Stimulated activated naive CD8-positive, alpha-beta T cell treated with anti-CD3 and anti-CD28 coated beads, Interleukin-15, Interleukin-2, amounts not matched to agents 100 U/mL and 50 U/mL, for 24 hours (primary cell): Measurements from ENCODE around the gene SCAMP5.
A peak's percentile ranks its signal among the peaks of the same experiment; 100 is the strongest.

Source experiments
- ATAC-seq: fragments of 150-1000 bp; cut with Tn5 transposase; one replicate; pipeline ENCODE4 v1.10.0; 2021
- DNase-seq: peaks from one replicate; pipeline ENCODE4 v3.0.0; 2021

SCAMP5 gene

DNA sequence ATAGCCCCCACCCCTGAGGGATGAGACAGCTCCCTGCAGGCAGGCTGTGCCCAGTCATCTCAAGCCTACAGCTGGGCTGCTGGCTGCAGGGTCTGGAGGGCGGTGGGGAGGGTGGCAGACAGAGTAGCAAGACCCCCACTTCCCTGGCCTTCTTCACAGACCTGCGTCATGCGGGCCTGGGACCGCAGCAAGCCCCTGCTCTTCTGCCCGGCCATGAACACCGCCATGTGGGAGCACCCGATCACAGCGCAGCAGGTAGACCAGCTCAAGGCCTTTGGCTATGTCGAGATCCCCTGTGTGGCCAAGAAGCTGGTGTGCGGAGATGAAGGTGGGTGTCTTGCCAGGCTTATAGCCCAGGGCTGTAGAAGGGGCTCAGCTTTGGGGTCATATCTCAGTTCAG, 53.0 kb downstream of the SCAMP5 start:
- DNase-seq (no peak), ATAC-seq (no peak)

DNA sequence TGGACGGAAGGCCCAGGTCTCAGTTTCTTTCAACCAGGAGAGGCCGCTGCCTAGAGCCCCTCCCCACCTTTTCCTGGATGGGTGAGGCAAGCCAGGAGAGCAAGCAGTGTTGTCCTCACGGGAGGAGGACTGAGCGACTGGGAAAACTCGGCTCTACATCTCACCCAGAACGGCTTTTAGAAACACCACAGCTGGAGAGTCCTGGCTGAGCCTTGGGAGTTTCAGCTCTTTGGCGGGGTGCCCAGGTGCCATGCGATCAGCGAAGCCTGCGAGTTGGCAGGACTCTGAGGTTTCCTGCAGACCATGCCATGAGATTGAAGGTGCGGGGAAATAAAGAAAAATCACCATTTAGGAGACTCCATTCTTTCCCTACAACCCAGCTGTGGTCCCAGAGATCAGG, 54.0 kb downstream of the SCAMP5 start:
- ATAC-seq = no peak
- DNase-seq = no peak

DNA sequence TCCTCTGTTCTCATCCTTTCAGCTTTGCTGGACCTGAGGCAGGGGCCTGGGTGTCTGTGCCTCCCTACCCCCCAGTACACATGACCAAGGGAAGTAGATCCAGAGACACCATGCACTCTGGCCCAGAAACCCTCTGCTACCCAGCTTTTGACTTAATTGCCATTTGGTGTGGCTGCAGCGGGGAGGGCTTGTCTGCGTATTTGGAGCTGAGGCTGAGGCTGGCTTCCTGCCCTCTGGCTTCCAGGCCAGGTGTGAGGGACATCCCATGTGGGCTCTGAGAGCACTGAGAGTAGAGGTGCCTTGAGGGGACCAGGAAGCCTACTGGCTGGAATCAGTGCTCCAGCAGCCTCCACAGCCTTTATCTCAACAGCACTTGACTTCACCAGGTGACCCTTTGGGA, 54.9 kb downstream of the SCAMP5 start:
- no peak for ATAC-seq
- DNase-seq = no peak

DNA sequence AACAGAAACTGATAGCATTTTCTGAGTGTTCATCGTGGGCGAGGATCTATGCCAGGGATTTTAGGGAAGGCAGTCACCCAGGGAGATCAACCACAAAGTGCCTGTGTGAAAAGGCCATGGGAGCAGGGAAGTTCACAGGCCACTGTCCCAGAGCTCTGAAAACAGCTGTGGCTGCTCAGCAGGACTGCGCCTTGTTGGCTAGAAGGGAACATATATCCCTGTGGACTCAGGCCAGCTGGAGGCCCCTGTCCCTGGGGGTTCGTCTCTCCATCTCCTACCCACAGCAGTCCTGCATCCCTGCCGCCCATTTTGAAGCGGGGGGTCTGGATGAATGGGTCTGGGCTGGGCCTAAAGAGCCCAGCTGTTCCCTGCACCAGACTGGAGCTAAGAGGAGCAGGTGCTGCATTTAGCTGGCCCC, 55.8 kb downstream of the SCAMP5 start:
- ATAC-seq = no peak
- no peak for DNase-seq

DNA sequence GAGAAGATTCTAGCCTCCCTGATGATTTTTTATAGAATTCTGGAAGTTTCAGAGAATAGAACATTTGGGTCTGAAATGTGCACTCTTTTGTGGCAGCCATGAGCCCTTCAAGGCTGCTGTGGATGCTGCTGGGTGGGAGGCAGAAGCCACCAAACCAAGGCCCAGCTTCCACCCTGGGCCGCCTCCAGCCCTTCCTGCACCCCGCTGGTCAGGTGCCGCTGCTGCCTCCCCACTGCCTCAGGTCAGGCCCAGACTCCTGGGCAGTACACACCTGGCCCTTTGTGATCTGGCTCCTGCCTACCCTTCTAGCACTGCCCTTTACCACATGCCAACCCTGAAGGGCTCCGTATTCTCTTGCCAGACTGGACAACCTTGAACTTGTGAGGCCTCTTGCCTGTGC, 56.3 kb downstream of the SCAMP5 start:
- no peak for ATAC-seq
- no peak for DNase-seq

DNA sequence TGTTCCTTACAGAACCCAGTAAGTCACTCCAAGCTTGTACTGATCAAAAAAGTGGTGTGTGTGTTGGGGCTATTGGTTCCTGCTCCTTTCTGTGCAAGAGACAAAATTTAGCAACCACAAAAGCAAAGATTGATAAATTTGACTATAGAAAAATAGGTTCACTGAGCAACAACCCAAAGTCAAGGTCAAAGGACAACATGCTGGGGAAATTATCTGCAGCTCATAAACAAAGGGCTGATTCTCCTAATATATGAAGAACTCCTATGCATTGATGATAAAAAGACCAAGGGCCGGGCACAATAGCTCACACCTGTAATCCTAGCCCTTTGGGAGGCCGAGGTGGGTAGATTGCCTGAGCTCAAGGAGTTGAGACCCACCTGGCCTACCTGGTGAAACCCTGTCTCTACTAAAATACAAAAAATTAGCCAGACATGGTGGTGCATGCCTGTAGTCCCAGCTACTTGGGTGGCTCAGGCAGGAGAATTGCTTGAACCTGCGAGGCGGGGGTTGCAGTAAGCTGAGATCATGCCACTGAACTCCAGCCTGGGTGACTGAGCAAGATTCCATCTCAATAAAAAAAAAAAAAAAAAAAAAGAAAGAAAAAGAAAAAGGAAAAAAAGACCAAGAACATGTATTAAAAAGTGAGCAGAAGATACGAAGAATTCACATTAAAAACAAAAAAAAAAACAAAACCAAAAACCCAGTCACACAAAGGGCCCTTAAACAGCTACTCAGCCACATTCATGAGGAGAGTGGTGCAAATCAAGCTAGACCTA, 57.8 kb downstream of the SCAMP5 start:
- ATAC-seq = no peak
- DNase-seq = no peak

DNA sequence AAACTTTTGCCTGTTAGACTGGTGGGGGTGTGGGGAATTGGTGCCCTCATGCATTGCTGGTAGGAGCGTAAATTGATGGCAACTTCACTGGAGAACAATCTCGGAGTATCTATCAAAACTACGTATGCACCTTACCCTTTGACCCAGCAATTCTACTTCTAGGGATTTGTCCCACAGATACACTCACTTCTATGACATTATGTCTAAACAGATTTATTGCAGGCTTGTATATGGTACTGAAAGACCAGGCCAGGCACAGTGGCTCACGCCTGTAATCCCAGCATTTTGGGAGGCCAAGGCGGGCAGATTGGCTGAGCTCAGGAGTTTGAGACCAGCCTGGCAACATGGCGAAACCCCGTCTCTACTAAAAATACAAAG, 58.4 kb downstream of the SCAMP5 start:
- ATAC-seq = no peak
- no peak for DNase-seq

DNA sequence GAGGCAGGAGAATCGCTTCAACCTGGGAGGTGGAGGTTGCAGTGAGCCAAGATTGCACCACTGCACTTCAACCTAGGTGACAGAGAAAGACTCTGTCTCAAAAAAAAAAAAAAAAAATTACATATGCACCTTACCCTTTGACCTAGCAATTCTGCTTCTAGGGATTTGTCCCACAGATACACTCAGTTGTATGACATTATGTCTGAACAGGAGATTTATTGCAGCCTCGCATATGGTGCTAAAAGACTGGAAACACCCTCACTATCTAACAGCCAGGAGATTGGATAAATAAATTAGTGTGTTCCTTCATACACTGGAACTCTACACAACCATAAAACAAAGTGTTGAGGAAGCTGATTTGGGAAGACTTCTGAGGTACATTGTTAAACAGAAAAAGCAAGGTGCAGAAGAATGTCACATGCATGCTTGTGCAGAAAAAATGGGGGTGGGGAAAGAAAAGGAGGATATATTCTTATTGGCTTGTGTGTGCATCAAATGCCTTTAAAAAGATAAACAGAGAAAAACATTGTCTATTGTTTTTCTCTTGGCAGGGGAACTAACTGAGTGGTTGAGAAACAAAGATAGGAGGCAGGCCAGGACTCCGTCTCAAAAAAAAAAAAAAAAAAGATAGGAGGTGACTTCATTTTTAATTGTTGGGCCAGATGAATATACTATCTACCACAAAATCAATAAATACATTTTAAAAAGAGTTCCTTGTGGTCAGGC, 59.0 kb downstream of the SCAMP5 start:
- no peak for ATAC-seq
- DNase-seq = no peak

DNA sequence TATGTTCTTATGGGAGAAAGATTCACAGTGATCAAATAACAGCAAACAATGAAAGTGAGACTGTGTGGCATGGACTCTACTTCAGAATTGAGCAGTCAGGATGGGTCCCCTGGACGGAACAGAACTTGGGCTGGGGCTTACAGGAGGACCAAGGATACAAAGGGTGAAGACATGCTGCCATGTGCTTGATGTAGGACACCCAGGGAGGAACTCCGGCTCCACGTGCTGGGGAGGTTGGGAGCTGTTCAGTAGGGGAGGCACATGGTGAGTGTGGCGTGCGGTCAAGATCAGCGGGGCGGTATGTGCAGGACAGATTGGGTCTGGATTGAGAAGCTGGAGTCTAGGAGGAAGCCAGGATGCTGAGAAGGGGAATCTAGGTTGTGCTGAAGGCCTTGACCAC, 60.7 kb downstream of the SCAMP5 start:
- ATAC-seq (no peak), DNase-seq (no peak)

DNA sequence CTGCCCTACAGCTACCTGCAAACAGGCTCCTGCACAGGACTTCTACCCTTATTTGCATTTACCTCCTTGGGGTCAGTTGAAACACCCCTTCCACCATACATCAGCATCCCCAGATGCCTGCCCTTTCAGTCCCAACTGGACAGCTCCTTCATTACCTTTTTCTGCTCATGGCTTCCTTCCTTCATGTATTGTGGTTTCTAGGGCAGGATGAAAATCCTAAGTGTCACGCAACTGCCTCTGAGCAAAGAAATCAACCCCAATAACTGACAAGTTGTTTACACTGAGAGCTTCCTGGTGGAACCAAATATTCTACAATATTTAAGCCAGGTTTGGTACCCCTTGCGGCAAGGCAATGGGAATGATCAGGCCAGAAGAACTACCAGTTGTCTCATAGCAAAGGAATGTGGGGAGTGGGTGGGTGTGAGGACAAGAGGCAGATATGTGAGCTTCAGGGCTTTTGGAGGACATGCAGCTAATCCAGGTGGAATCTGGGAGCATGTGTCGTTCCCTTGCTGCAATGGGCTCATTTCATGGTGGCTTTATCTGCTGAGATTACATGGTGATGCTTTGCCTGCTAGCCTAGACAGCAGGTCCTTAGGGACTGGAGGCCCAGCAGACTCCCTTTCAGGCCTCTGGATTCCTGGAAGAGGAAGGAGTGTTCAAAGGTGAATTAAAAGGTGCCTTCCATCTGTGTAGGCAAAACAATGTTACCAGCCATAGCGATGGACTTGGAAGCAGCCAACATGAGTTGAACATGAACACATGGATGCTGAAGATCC, 63.0 kb downstream of the SCAMP5 start:
- DNase-seq (no peak), ATAC-seq (no peak)

DNA sequence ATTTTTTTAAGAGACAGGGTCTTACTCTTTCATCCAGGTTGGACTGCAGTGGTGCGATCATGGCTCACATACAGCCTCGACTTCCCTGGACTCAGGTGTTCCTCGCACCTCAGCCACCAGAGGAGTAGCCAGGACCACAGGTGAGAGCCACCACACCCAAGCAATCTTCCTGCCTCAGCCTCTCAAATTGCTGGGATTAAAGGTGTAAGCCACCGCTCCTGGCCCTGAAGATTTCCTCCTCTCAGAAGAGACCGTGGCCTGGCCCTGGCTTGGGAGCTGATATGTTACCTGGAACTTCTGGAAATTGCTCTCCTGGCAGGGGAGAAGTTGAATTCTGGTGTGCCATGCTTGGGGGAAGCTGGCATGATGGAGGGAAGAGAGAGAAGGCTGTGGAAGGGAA, 64.2 kb downstream of the SCAMP5 start:
- no peak for ATAC-seq

DNA sequence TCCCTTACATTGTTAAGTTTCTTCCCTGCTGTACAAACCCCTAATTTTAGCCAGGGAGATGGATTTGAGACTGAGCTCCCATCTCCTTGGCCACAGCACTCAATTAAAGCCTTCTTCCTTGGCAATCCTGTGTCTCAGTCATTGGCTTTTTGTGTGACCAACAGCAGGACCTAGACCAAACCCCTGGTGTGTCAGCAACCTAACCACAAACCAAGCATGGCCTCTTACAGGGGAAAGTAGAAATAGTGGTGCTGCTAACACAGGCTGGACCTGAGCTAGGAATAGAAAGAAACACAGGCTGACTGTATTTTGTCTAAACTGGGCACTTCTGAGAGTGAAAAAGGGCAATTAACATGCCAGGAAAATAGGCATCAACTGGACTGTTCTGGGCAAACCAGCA, 65.9 kb downstream of the SCAMP5 start:
- DNase-seq (no peak), ATAC-seq (peak; percentile 71)

More for the DNA sequence above, 64.2 kb downstream of the SCAMP5 start:
- DNase-seq = no peak

DNA sequence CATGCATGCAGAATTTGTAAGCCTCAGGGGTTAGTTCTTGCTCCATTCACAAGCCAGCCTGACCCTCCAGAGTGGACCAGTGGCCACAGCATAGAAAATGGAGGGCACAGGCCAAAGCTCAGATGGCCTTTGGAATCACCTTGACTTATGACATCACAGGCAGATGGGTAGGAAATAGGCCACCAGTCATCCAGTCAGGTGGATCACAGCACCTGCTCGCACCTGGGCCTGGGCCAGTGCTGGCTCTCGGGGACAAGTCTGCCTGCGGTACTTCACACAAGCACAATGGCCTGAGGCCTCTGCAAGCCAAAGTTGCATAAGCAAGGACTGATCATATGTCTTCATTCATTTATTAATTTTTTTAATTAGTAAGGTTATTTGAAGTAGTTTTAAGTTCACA, 67.3 kb downstream of the SCAMP5 start:
- DNase-seq = no peak
- ATAC-seq = no peak

DNA sequence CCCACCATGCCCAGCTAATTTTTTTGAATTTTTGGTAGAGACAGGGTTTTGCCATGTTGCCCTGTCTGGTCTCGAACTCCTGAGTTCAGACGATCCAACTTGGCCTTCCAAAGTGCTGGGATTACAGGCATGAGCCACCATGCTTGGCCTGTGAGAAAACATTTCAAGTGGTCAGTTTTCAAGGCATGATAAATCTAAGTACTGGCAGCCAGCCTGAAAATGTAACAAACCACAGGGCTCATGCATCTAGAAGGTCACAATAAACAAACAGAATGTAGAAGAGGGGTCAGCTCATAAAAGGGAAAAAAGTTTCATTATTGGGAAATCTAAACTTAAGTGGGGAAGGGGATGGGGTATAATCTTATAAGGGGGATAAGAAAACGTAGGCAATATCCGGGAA, 68.0 kb downstream of the SCAMP5 start:
- no peak for ATAC-seq
- DNase-seq = no peak

DNA sequence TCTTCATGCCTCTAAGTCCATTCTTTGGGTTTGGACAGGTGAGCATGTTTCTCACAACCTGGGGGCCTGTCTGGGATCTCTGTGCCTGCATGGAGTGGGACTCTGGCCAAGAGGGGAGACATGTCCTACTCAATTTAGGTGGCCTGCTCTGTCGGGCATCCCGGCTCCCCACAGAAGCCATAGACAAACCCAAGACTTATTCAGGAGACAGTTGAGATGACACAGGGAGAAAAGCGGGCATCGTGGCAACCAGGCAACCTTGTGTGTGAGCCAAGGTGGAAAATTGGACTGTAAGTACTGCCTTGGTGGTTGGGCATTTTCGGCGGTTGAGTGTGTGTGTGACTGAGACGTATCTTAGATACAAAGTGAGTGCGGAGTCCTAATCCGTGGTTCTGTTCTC, 68.5 kb downstream of the SCAMP5 start:
- ATAC-seq (no peak), DNase-seq (no peak)

DNA sequence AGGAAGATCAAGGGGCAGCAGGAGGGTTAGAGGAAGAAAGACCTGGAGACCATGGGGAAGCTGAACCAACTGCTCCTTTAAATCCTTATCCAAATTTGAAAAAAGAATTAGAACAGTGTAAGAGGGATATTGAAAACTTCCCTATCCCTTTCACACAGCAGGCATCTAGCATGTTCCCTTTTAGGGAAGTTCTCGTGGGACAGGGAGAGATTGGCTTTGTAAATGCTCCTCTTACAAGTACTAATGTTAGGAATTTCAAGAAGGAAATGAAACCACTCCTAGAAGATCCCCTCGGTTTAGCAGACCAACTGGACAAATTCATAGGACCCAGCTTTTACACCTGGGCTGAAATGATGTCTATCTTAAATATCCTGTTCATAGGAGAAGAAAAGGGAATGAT, 69.5 kb downstream of the SCAMP5 start:
- DNase-seq = no peak
- no peak for ATAC-seq

DNA sequence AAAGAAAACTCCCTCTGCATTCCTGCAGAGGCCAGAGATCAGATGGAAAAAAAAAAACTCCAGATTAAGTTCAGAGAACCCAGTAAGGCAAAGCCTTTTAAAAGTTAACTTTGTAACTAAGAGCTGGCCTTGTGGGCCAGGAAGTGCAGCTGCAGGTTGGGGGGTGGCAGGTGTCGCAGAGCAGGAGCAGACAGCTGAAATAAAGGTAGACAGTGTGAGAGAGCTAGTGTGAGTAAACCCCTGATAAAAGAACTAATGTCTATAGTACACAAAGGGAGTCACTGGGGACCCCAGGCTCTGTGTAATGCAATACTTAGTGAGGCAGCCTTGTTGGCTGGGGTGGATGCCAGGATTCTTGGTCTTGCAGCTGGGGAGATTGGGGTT, 70.1 kb downstream of the SCAMP5 start:
- ATAC-seq = no peak
- no peak for DNase-seq

DNA sequence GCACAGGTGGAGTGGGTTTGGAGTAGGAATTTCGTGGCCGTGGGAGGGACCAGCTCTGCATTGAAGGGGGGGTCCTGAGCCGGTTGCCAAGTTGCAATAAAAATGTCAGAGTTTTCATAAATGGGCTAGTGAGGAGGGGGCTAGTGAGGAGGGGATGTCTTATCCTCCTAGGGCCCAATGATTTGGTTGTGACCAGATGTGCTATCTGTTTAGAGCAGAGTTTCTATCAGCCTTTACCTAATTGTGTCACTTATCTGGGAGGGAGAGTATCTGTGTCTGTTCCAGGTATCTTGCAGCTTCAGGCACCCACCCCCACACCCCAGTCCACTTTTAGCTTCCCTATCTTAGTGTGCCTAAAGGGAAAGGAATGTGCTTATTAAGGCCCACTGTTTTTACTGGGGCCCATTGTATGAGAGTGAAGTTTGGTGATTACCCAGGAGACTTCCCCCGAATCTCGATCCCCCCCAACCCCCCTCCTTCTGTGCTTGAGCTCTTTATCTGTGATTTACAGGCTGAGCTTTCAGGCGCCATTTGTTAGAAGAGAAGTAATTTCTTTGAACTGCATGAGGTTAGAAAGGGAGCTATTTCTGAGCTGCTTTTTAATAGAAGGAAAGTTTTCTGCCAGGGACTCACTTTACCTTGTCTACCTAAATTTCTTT, 70.6 kb downstream of the SCAMP5 start:
- DNase-seq (no peak), ATAC-seq (no peak)

DNA sequence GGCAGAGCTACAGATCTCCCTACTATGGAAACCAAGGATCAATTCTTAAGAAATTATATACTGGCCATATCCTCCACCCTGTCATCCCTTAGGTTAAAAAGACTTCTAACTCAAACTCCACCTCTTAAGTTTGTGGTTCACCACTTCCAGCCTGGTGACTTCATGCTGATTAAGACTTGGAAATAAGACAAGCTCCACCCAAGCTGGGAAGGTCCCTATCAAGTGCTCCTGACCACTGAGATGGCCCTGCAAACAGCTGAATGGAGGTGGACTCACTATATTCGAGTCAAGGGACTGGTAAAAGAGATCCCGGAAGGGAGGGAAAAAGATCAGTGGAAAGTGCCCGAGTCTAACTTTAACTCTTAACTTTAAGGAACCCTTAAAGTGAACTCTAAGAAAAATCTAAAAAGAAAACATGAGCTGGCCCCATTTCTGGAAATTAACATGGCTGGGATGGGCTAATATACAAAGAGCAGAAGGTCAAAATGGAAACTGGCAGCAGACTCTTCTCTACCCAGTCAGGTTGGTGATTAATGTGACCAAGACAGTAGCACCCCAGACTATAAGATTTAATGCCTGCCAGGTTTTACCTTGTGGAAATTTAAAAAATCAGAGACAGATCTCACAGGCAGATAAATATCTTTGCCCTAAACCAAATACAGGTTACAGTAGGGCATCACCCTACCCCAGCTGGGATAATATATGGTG, 71.9 kb downstream of the SCAMP5 start:
- peak; percentile 52 for DNase-seq
- ATAC-seq = peak; percentile 69

DNA sequence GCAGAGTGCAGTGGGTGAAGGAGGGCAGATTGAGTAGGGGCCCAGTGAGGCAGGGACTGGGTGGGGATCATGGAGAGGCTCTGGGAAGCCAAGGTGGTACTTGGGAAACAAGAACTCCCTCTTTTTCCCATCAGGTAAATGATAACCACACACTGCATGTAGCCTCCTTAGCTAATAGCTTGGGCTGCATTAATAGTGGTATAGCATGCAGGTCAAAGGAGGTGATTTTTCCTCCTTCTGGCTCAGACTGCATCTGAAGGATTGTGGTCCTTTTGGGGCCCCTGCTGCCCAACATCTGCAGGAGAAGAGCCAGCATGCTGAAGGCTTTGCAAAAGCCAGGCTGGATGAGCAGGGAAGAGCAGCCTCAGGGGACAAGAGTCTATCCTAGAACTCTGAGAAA, 73.4 kb downstream of the SCAMP5 start:
- ATAC-seq (no peak), DNase-seq (no peak)

DNA sequence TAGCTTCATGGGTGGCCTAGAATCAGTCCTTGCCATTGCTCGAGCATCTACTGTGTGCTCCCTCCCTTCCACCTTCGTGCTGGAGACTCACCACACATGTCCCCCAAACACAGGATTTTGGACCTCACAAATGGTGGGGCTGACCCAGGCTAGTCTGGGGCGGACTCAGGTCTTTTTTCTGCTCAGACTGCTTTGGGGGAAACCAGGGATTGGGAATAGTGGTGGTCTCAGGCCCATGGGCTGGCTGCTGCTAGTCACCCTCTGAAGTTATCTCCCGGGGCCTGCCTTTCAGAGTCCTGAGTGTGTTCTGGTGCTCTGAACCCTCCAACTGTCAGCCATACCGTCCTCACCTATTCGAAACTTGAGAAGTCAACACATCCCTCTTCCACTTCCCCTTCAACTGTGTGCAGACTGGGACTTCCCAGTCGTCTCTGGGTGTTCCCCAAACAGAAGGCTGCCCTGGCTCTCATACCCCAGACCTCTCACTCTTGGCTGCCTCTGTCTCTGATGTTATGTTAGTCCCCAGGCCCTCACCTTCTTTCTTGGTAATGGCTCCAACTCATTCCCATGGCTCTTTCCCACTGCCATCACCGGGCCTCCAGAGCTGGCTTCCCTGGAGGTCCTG, 74.0 kb downstream of the SCAMP5 start:
- DNase-seq (no peak), ATAC-seq (peak; percentile 31)

DNA sequence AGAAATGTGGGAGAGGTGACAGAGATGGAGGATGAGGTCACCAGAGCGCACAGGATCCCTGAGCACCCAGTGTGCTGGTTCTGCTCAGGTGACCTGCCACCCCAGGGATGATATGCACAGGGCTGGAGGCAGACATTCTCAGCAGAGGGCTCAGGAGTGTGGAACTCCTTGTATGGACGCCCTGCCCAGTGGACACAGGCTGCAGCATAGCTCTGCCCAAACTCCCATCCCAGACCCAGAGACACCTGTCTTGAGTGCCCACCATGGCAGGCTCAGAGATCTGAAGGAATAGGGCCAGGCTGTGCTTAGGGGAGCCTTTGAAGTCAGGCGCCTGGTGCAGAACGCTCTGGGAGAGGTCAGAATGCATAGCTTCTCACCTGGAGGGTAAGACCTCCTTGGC, 75.3 kb downstream of the SCAMP5 start:
- no peak for ATAC-seq
- DNase-seq = no peak
